Fibroblast of skin of back (primary cell): ENCODE measurements around the gene ZFP2. TPM values are rescaled to one million over a fixed set of nuclear protein-coding genes. Genes with fewer than 3 reads are reported as not detected.
"Not testable (repeated sequence)": the region's sequence is repeated elsewhere in the genome, so short reads cannot be mapped to it uniquely, and the experiment has no call there.

Source experiments
- DNase-seq: peaks from one replicate; pipeline ENCODE4 v3.0.0-alpha.2; 2013
- polyA plus RNA-seq, 2 experiments: library from polyadenylated mRNA; unstranded; fragments of 120-200 nt; gene quantifications; one replicate each; pipeline ENCODE4 v1.2.1, GENCODE V29; 2013; ENCODE audit not compliant: insufficient read length in 2 of 2

ZFP2 gene
- 0.16 TPM for polyA plus RNA-seq (2013, experiment 1 of 2; ENCODE audit: insufficient read length)
- 0.37 TPM for polyA plus RNA-seq (2013, experiment 2 of 2; ENCODE audit: insufficient read length)

GRCh38 chr5:178895615-178896571, at the start of gene ZFP2:
ZFP2 (plus strand) TSS chr5:178895913; CDS start chr5:178931314, 35,401 bp downstream.
- peak; percentile 59 for DNase-seq

- DNase-seq = no peak
Measured at GRCh38 chr5:178849316-178849715, 46.4 kb upstream of the ZFP2 start.

- no peak for DNase-seq
Measured at GRCh38 chr5:178851951-178852350, 43.8 kb upstream of the ZFP2 start.

- DNase-seq = no peak
Measured at GRCh38 chr5:178854284-178854683, 41.4 kb upstream of the ZFP2 start.

- DNase-seq = peak; percentile 94
Measured at GRCh38 chr5:178859625-178860521, 35.8 kb upstream of the ZFP2 start, which contains the start of gene ZNF354B. ZNF354B (plus strand) TSS chr5:178859953; CDS start chr5:178861048, 1,095 bp downstream.

- not testable (repeated sequence) for DNase-seq
Measured at GRCh38 chr5:178860615-178861014, 35.1 kb upstream of the ZFP2 start.

- no peak for DNase-seq
Measured at GRCh38 chr5:178861627-178862026, 34.1 kb upstream of the ZFP2 start.

- no peak for DNase-seq
Measured at GRCh38 chr5:178866946-178867345, 28.8 kb upstream of the ZFP2 start.

- DNase-seq = no peak
Measured at GRCh38 chr5:178869577-178869976, 26.1 kb upstream of the ZFP2 start.

- DNase-seq = no peak
Measured at GRCh38 chr5:178870411-178870810, 25.3 kb upstream of the ZFP2 start.

GRCh38 chr5:178872302-178872701, 23.4 kb upstream of the ZFP2 start:
- DNase-seq = no peak

GRCh38 chr5:178883115-178883694, 12.5 kb upstream of the ZFP2 start:
- not testable (repeated sequence) for DNase-seq

GRCh38 chr5:178883815-178884430, 11.8 kb upstream of the ZFP2 start:
- no peak for DNase-seq

- DNase-seq = no peak
Measured at GRCh38 chr5:178899289-178899688, 3.6 kb downstream of the ZFP2 start.

- no peak for DNase-seq
Measured at GRCh38 chr5:178902849-178903248, 7.1 kb downstream of the ZFP2 start.

- DNase-seq = no peak
Measured at GRCh38 chr5:178931846-178932760, 36.4 kb downstream of the ZFP2 start.

GRCh38 chr5:178940569-178941360, 45.1 kb downstream of the ZFP2 start, which contains the start of gene ZNF454:
ZNF454 (plus strand) TSS chr5:178941198; CDS start chr5:178942792, 1,594 bp downstream.
- DNase-seq = peak; percentile 94

GRCh38 chr5:178941361-178941760, 45.6 kb downstream of the ZFP2 start:
- peak; percentile 15 for DNase-seq

- no peak for DNase-seq
Measured at GRCh38 chr5:178965465-178966055, 69.8 kb downstream of the ZFP2 start.
